Measurements from ENCODE around the gene MRNIP.

- TF ChIP-seq RAD21 (IDR thresholded peaks at IDR 0.05): no peak
- TF ChIP-seq ZBTB33 (IDR thresholded peaks at IDR 0.05): no peak
- TF ChIP-seq CTCF (IDR thresholded peaks at IDR 0.05; ENCODE audit: low read depth, low read length, missing input control): no peak
- no peak for TF ChIP-seq YY1 (IDR thresholded peaks at IDR 0.05)
- no peak for TF ChIP-seq GABPA (IDR thresholded peaks at IDR 0.05 in 1 of 2, conservative IDR thresholded peaks at IDR 0.05 in 1 of 2)
- TF ChIP-seq MAX (IDR thresholded peaks at IDR 0.05): no peak
- no peak for TF ChIP-seq RXRA (IDR thresholded peaks at IDR 0.05)
Observed at GRCh38 chr5:179800696-179801201, 57.9 kb downstream of the MRNIP start.
